Islet precursor cell (in vitro differentiated cells): ENCODE data around the gene B3GALT6.
A peak's percentile ranks its signal among the peaks of the same experiment; 100 is the strongest.

ENCODE experiments used
- DNase-seq: peaks from one replicate; pipeline ENCODE4 v3.0.0-alpha.2; 2018

Gene B3GALT6

DNA sequence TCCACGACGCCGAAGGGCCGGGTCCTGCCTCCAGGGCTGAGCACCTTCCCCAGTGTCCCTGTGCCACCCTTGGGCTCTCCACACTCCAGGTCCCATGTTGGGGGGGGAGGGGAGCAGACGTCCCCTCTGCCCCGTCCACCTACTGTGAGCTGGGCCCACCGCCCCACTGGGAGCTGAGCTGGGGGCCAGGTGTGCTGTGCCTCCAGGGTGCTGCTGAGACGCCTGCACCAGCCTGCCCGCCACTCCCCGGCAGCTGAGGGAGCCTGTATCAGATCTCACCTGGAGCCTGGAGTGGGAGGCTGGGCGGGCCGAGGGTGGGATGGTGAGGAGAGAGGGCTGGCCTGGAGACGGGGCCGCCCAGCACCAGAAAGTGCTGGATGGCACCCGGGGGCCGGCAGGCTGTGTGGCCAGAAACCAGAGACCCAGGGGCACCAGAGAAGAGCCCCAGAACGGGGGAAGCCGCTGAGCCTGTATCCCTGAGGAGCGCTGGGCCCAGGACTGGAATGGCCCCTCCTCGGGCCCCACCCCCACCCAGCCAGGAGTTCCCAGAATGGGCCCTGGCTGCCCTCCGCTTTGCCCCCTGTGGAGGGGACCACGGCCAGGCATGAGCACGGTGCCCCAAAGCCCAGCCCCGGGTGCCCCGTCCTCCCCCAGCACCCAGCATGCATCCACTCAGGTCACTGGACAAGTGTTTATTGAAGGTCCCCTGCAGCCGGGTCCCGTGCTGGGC, 29.0 kb upstream of the B3GALT6 start:
- no peak for DNase-seq

- DNase-seq, result no peak
Measured at GRCh38 chr1:1203561-1204424, 28.2 kb upstream of the B3GALT6 start.

GRCh38 chr1:1204425-1204920, 27.6 kb upstream of the B3GALT6 start:
- DNase-seq, result no peak

DNA sequence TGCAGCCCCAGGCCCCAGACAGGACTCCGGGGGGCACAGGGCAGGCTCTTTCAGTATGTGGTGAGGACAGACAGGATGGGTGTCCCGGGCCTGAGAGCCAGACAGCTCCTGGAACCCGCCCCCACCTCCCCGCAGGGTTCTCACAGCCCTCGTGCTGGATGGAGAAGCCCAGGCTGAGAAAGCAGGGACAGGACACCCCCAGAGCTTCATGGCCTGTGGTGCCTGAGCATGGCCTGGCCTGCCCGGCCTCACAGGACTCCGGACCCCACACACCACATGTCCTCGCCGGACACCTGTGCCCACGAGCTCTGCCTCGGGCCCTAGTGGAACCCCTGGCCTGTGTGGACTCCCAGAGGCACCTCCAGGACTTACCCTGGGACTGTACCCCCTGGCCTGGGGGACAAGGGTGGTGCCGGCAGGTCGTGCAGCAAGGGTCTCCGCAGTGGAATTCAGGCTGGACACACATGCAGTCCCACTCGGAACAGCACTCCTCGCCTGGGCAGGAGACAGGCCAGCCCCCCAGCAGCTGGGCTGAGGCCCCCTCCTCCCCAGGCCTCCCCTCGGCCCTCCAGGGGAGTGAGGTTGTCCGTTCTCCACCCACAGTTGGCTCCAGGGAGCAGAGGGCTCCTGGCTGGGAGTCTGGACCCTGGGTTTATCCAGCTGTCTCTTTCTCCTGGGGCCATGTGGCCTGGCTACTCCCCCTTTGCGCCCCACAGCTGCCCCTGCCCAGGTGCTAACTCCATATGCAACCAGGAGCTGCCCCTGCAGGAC, 26.9 kb upstream of the B3GALT6 start:
- DNase-seq, result no peak

- no peak for DNase-seq
Measured at GRCh38 chr1:1205769-1206375, 26.2 kb upstream of the B3GALT6 start.

DNA sequence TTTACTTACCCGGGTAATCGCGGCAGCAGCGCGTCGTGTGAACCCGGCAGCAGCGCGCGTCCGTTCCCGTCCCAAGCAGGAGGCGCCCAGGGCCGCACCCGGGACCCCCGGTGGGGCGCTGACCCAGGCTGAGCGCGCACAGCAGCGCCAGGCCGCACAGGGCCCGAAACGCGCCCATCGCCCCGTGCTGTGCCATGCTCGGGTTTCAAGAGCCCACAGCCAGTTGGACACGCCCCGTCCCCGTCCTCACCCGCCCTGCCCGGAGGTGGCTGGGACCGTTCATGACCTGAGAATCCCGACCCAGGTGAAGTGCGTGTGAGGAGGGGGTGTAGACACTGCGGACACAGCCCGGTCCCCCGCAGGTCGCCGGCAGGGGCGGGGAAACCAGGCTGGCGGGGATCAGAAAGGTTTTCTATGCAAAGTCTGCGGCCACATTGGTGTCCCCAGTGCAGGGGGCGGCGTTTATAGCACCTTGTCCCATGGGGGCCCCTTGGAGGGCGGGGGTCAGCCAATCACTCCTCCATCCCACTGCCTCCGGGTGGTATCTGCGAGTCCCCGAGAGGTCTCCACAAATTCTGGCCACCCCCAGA, 25.6 kb upstream of the B3GALT6 start, which contains the start of gene TNFRSF18:
Gene TNFRSF18 (minus strand): TSS at position 217 of the 590 bp plus-strand sequence. CDS start 21 bp downstream, at position 196.
- DNase-seq, result peak; percentile 74

GRCh38 chr1:1206966-1207531, 25.0 kb upstream of the B3GALT6 start:
- DNase-seq, result no peak

DNA sequence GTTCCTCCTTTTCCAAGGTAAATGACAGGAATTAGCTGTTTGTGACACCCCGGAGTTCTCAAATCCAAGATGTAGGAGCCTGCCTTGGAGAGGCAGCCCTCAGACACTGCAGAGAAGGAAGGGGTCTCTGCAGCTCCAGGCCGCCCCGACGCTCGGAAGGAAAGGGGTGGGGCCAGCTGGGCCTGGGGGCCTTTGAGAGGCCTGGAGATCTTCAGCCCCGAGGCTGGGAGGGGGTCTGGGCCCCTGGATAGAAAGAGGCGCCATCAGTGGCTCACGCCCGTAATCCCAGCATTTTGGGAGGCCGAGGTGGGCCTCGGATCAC, 24.5 kb upstream of the B3GALT6 start:
- no peak for DNase-seq

- DNase-seq, result no peak
Measured at GRCh38 chr1:1208713-1209433, 23.2 kb upstream of the B3GALT6 start.

DNA sequence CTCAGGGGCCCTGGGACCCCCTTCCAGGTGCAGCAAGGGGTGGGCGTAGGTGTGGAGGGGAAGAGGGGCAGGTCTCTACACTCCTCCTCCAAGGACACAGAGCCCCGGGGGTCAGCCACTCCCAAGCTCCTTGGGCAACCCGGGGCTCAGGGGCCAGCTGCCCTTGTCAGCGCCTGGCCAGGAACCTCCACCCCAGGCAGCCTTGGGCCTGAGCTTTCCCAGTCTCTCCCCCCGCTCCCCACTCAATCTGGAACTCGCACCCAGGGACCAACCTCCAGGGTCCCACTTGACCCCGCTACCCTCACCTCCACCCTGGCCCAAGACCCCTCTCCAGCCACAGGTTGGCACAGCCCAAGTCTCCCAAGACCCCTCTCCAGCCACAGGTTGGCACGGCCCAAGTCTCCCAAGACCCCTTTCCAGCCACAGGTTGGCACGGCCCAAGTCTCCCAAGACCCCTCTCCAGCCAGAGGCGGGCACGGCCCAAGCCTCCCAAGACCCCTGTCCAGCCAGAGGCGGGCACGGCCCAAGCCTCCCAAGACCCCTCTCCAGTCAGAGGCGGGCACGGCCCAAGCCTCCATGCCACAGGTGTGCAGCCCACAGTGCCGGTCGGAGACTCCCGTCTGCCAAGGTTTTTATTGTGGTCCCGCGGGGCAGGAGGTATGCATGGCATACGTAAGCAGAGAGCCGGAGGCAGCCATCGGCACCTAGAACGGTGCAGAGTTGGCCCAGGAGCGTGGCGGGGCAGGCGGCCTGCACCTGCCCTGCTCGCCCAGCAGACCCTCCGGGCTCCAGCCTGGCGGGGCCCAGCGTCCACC, 21.1 kb upstream of the B3GALT6 start:
- DNase-seq, result no peak

- no peak for DNase-seq
Measured at GRCh38 chr1:1211541-1212441, 20.2 kb upstream of the B3GALT6 start.

GRCh38 chr1:1212780-1213344, 19.2 kb upstream of the B3GALT6 start:
- DNase-seq, result no peak

DNA sequence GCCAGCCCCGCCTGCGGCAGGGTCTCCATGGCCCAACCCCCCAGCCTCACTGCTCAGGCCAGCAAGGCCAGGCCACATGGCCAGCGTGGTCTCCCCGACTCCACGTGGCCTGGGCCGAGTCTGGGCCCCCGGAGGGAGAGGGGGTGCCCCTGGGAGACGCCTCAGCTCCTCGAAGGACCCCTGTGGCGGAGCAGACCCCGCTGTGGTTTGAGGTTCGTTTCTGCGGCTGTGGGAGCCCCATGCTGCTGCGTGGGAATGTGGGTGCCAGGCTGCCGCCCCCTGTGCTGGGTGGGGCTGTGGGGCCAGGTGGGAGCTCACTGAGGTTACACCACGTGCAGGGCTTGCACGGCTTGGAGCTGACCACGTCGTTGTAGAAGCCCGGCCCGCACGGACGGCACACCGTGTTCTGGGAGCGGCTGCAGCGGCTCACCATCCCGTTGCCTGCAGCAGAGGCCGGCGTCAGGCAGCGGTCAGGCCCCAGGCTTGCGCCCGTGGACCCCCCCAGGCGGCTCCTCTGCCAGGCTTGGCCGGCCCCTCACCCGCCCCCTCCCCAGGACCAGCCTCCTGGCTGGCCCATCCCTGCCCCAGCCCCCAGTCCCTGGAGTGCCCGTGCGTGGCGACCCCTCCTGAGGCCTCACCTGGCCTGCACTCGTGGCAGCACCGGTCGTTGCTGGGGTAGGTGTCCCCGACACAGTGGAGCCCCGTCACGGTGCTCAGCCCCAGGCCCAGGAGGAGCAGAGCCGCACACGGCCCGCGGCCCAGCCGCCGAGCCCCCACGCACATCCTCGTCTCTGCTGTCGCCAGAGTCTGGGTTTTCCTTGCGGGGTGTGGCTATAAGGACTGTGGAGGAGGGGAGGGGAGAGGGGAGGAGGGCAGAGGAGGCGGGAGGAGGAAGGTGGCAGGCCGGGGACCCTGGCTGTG, 18.4 kb upstream of the B3GALT6 start, which contains the start of gene TNFRSF4:
Gene TNFRSF4 (minus strand): TSS at position 809 of the 921 bp plus-strand sequence. CDS start 26 bp downstream, at position 783.
- DNase-seq, result no peak

- no peak for DNase-seq
Measured at GRCh38 chr1:1215080-1215676, 16.9 kb upstream of the B3GALT6 start.

GRCh38 chr1:1215881-1216605, 16.0 kb upstream of the B3GALT6 start:
- DNase-seq, result no peak
